Measurements from ENCODE around the gene PPP2R2C.

- TF ChIP-seq, protein P1, sequence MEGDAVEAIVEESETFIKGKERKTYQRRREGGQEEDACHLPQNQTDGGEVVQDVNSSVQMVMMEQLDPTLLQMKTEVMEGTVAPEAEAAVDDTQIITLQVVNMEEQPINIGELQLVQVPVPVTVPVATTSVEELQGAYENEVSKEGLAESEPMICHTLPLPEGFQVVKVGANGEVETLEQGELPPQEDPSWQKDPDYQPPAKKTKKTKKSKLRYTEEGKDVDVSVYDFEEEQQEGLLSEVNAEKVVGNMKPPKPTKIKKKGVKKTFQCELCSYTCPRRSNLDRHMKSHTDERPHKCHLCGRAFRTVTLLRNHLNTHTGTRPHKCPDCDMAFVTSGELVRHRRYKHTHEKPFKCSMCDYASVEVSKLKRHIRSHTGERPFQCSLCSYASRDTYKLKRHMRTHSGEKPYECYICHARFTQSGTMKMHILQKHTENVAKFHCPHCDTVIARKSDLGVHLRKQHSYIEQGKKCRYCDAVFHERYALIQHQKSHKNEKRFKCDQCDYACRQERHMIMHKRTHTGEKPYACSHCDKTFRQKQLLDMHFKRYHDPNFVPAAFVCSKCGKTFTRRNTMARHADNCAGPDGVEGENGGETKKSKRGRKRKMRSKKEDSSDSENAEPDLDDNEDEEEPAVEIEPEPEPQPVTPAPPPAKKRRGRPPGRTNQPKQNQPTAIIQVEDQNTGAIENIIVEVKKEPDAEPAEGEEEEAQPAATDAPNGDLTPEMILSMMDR (IDR thresholded peaks at IDR 0.05): no peak
- TF ChIP-seq ZFX (IDR thresholded peaks at IDR 0.05; ENCODE audit: borderline replicate concordance): no peak
These were observed 189.1 kb downstream of the PPP2R2C start for GRCh38 chr4:6283282-6283681.
